ENCODE results near the gene ELN.

GRCh38 chr7:74097937-74098614 is 70.1 kb downstream of the ELN start:
- TF ChIP-seq CTCF (IDR thresholded peaks at IDR 0.05): no peak
- no peak for TF ChIP-seq EP300 (IDR thresholded peaks at IDR 0.05)
- no peak for TF ChIP-seq POLR2A (IDR thresholded peaks at IDR 0.05)
